NCI-H146 treated with DMSO at 0.1 percent for 48 hours (cell line): ENCODE measurements around the gene TRAPPC12.
"Not testable (repeated sequence)": the region's sequence is repeated elsewhere in the genome, so short reads cannot be mapped to it uniquely, and the experiment has no call there.

Experiments used
- DNase-seq: peaks from one replicate; lab custom pipeline; 2025; ENCODE audit not compliant: unreplicated experiment; lab: John Stamatoyannopoulos, UW

TRAPPC12 gene

GRCh38 chr2:3498783-3499394 is 119.4 kb downstream of the TRAPPC12 start:
- no peak for DNase-seq

- DNase-seq, result no peak
These were observed 120.9 kb downstream of the TRAPPC12 start for GRCh38 chr2:3500326-3500899.

GRCh38 chr2:3503046-3503445 is 123.6 kb downstream of the TRAPPC12 start:
- DNase-seq, result no peak

DNA sequence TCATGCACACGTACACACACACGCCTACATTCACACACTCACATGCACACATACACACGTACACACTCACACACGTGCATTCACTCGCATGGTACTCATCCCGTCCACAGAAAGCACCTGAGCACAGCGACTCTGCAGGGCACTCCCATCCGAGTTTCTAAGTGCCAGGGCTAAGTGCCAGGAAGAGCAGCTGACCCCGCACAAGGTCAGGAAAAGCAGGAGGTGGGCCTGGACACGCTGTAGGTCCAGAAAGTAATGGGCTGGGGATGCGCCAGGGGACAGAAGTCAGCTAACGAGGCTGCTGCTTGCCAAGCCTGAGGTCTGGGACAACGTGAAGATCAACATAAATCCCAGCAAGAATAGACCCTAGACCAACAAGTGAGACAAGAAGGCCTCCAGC is 124.0 kb downstream of the TRAPPC12 start:
- no peak for DNase-seq

GRCh38 chr2:3504741-3505140 is 125.2 kb downstream of the TRAPPC12 start:
- DNase-seq, result peak; percentile 71

GRCh38 chr2:3505771-3506170 is 126.3 kb downstream of the TRAPPC12 start:
- DNase-seq, result no peak

DNA sequence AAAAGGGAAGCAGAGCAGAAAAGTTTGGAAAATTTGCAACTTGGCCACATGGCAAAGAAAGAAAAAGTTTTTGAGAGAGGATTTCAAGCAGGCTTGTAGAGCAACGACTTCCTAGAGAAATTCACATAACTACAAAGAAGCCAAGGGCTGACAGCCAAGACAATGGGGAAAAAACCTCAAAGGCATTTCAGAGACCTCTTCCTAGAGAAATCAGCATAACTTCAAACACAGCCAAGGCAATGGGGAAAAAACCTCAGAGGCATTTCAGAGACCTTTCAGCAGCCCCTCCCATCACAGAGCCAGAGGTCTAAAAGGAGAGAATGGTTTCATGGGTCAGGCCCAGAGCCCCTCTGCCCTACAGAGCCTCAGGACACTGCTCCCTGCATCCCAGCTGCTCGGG is 132.6 kb downstream of the TRAPPC12 start:
- DNase-seq, result no peak

GRCh38 chr2:3513026-3513810 is 133.7 kb downstream of the TRAPPC12 start:
- DNase-seq, result no peak

GRCh38 chr2:3515438-3515837 is 135.9 kb downstream of the TRAPPC12 start:
- not testable (repeated sequence) for DNase-seq

- DNase-seq, result no peak
These were observed 137.3 kb downstream of the TRAPPC12 start for GRCh38 chr2:3516831-3517230.

DNA sequence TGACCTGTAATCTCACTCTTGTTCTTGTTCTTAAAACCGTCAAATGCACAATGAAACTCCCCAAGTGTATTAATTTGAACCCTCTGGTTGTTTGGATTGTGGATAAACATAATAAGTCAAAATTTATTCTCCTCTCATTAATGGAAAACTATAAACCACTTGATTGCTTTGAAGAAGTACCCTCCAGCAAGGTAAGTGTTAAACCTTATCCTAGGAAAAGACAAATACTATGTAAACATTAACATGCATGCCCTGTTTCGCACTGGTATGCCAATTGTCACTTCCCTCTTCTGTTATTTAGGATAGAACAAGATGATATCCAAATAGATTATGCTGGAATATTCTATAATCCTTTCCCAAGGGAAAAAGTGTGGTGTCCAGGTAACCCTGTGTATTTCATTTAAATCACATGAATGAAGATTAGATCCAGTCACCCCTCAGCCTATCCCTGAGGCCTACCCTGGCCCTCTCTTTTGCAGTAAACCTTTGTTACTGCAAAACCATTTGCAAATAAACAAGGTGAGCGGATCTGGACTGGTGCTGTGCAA is 138.5 kb downstream of the TRAPPC12 start:
- no peak for DNase-seq

GRCh38 chr2:3518496-3519254 is 139.2 kb downstream of the TRAPPC12 start:
- peak; percentile 90 for DNase-seq

- DNase-seq, result peak; percentile 72
These were observed 140.0 kb downstream of the TRAPPC12 start, which contains the start of gene ADI1 for GRCh38 chr2:3519255-3520205. Gene ADI1 (minus strand): TSS chr2:3519531. CDS start chr2:3519487, 44 bp downstream.

DNA sequence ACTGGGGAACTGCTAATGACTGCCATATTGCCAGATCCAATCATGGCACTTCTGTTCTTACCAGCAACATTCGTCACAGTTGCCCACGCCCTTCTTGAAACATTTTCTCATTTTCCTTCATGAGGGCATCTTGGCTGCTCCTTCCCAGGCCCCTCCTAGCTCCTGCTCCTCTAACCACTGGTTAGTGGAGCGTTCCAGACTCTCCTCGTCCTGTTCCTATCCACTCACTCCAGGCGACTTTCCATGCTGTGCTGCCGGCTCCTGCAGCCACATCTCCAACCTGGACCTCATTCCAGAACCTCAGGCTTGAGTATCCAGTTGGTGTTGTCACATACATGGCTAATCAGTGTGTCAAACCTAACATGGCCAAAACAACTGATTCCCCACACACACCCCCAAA is 141.1 kb downstream of the TRAPPC12 start:
- DNase-seq, result no peak

DNA sequence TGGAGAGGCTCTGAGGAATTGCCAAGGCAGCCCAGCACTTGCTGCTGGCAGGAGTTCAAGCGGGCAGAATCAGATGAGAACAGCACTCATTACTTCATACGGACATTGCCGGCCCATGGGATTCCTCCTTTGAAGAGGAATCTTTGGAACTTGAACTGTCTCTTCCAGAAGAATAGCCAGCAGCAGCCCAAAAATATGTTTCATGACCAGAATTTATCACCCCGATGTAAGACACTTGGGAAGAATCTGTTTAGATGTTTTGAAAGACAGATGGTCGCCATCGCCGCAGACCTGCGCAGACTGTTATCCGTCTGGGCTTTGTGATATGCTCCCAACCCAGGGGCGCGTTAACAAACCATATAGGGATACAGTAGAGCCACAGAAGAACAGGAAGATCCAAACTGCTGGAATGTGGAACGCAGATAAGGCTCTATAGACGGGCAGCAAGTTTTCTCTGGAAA is 143.5 kb downstream of the TRAPPC12 start:
- DNase-seq, result no peak

DNA sequence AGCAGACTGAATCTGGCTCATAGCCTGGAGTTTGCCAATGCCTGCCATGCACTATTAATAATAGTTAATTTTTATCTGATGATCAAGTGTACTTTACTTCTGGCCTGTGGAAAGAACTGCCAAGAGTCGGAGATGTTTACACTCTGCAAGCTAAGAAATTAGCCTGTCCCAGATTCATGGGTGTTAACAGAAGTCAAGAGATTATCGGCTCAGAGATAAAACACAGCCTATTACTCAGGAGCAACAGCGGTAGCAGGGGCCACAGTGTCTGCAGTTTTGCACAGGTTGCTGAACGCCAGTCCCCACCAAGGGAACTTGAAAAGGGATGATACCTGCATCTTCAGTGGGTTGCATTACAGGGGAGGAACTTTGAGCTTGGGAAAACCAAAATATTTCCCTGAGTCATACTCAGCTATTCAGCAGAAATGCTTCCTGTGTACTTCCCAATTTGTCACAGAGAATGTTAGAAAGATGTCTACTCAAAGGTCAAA is 144.1 kb downstream of the TRAPPC12 start:
- DNase-seq, result no peak

GRCh38 chr2:3526871-3527270 is 147.4 kb downstream of the TRAPPC12 start:
- no peak for DNase-seq

- peak; percentile 81 for DNase-seq
These were observed 148.6 kb downstream of the TRAPPC12 start for GRCh38 chr2:3527886-3528785.
